ENCODE measurements around the gene TBX19.

The TBX19 gene

GRCh38 chr1:168280296-168280927 lies at the start of gene TBX19:
Gene TBX19, plus strand, starts transcription at chr1:168280877. Its CDS starts 214 bp downstream, at chr1:168281091.
- no peak within 1 kb of the TSS for H3K4me3 ChIP-seq (ENCODE audit: low read length)
- H3K4me1 ChIP-seq (ENCODE audit: control insufficient read depth, insufficient read depth, low read length), result peaks cover 6% of the 10 kb centered on the region
- no peaks in the 10 kb centered on the region for H3K27me3 ChIP-seq (ENCODE audit: control insufficient read depth, insufficient read depth, low read length)
- H3K36me3 ChIP-seq (ENCODE audit: control insufficient read depth, insufficient read depth, low read length), result no peaks in the 10 kb centered on the region
- H3K9ac ChIP-seq (ENCODE audit: low read length), result no peak within 1 kb of the TSS
- no peaks in the 10 kb centered on the region for H3K9me3 ChIP-seq (ENCODE audit: control insufficient read depth, low read length)

- Histone ChIP-seq H3K4me1 (ENCODE audit: control insufficient read depth, insufficient read depth, low read length) (peaks cover 15% of the 10 kb centered on the region), H3K27me3 (ENCODE audit: control insufficient read depth, insufficient read depth, low read length) (no peaks in the 10 kb centered on the region), H3K9me3 (ENCODE audit: control insufficient read depth, low read length) (no peaks in the 10 kb centered on the region), H3K36me3 (ENCODE audit: control insufficient read depth, insufficient read depth, low read length) (peaks cover 7% of the 10 kb centered on the region), H3K9ac (ENCODE audit: low read length) (no peak overlapping the region), H3K4me3 (ENCODE audit: low read length) (no peak overlapping the region)
Observed at GRCh38 chr1:168234846-168235547, 45.7 kb upstream of the TBX19 start.

- H3K36me3 ChIP-seq (ENCODE audit: control insufficient read depth, insufficient read depth, low read length), result peaks cover 7% of the 10 kb centered on the region
Observed at GRCh38 chr1:168235548-168235885, 45.2 kb upstream of the TBX19 start.

GRCh38 chr1:168235937-168236336 lies 44.7 kb upstream of the TBX19 start:
- peaks cover 15% of the 10 kb centered on the region for H3K4me1 ChIP-seq (ENCODE audit: control insufficient read depth, insufficient read depth, low read length)
- H3K9ac ChIP-seq (ENCODE audit: low read length), result no peak overlapping the region
- peaks cover 7% of the 10 kb centered on the region for H3K36me3 ChIP-seq (ENCODE audit: control insufficient read depth, insufficient read depth, low read length)
- H3K27me3 ChIP-seq (ENCODE audit: control insufficient read depth, insufficient read depth, low read length), result no peaks in the 10 kb centered on the region
- H3K9me3 ChIP-seq (ENCODE audit: control insufficient read depth, low read length), result no peaks in the 10 kb centered on the region
- H3K4me3 ChIP-seq (ENCODE audit: low read length), result no peak overlapping the region

More at GRCh38 chr1:168235548-168235885, 45.2 kb upstream of the TBX19 start:
- Histone ChIP-seq H3K9ac (ENCODE audit: low read length) (no peak overlapping the region), H3K9me3 (ENCODE audit: control insufficient read depth, low read length) (no peaks in the 10 kb centered on the region), H3K4me1 (ENCODE audit: control insufficient read depth, insufficient read depth, low read length) (peaks cover 15% of the 10 kb centered on the region), H3K27me3 (ENCODE audit: control insufficient read depth, insufficient read depth, low read length) (no peaks in the 10 kb centered on the region), H3K4me3 (ENCODE audit: low read length) (no peak overlapping the region)

GRCh38 chr1:168236836-168237611 lies 43.7 kb upstream of the TBX19 start:
- no peak overlapping the region for H3K4me3 ChIP-seq (ENCODE audit: low read length)
- H3K27me3 ChIP-seq (ENCODE audit: control insufficient read depth, insufficient read depth, low read length), result no peaks in the 10 kb centered on the region
- peaks cover 15% of the 10 kb centered on the region for H3K4me1 ChIP-seq (ENCODE audit: control insufficient read depth, insufficient read depth, low read length)
- no peak overlapping the region for H3K9ac ChIP-seq (ENCODE audit: low read length)
- H3K36me3 ChIP-seq (ENCODE audit: control insufficient read depth, insufficient read depth, low read length), result peaks cover 7% of the 10 kb centered on the region
- H3K9me3 ChIP-seq (ENCODE audit: control insufficient read depth, low read length), result no peaks in the 10 kb centered on the region

- Histone ChIP-seq H3K4me1 (ENCODE audit: control insufficient read depth, insufficient read depth, low read length) (peaks cover 5% of the 10 kb centered on the region), H3K9me3 (ENCODE audit: control insufficient read depth, low read length) (no peaks in the 10 kb centered on the region), H3K36me3 (ENCODE audit: control insufficient read depth, insufficient read depth, low read length) (peaks cover 5% of the 10 kb centered on the region), H3K4me3 (ENCODE audit: low read length) (no peak overlapping the region), H3K27me3 (ENCODE audit: control insufficient read depth, insufficient read depth, low read length) (no peaks in the 10 kb centered on the region), H3K9ac (ENCODE audit: low read length) (no peak overlapping the region)
Observed at GRCh38 chr1:168243198-168243597, 37.5 kb upstream of the TBX19 start.

- Histone ChIP-seq H3K27me3 (ENCODE audit: control insufficient read depth, insufficient read depth, low read length) (no peaks in the 10 kb centered on the region), H3K9ac (ENCODE audit: low read length) (no peak overlapping the region), H3K4me3 (ENCODE audit: low read length) (no peak overlapping the region), H3K36me3 (ENCODE audit: control insufficient read depth, insufficient read depth, low read length) (peaks cover 5% of the 10 kb centered on the region), H3K4me1 (ENCODE audit: control insufficient read depth, insufficient read depth, low read length) (peaks cover 5% of the 10 kb centered on the region), H3K9me3 (ENCODE audit: control insufficient read depth, low read length) (no peaks in the 10 kb centered on the region)
Observed at GRCh38 chr1:168243636-168244212, 37.0 kb upstream of the TBX19 start.

- H3K9me3 ChIP-seq (ENCODE audit: control insufficient read depth, low read length), result no peaks in the 10 kb centered on the region
- no peak overlapping the region for H3K9ac ChIP-seq (ENCODE audit: low read length)
- H3K4me1 ChIP-seq (ENCODE audit: control insufficient read depth, insufficient read depth, low read length), result peaks cover 5% of the 10 kb centered on the region
- H3K27me3 ChIP-seq (ENCODE audit: control insufficient read depth, insufficient read depth, low read length), result no peaks in the 10 kb centered on the region
- peaks cover 6% of the 10 kb centered on the region for H3K36me3 ChIP-seq (ENCODE audit: control insufficient read depth, insufficient read depth, low read length)
- H3K4me3 ChIP-seq (ENCODE audit: low read length), result no peak overlapping the region
Observed at GRCh38 chr1:168245042-168245441, 35.6 kb upstream of the TBX19 start.

GRCh38 chr1:168246506-168246905 lies 34.2 kb upstream of the TBX19 start:
- H3K9me3 ChIP-seq (ENCODE audit: control insufficient read depth, low read length), result no peaks in the 10 kb centered on the region
- H3K4me1 ChIP-seq (ENCODE audit: control insufficient read depth, insufficient read depth, low read length), result peaks cover 5% of the 10 kb centered on the region
- no peak overlapping the region for H3K9ac ChIP-seq (ENCODE audit: low read length)
- no peak overlapping the region for H3K4me3 ChIP-seq (ENCODE audit: low read length)
- peaks cover 11% of the 10 kb centered on the region for H3K36me3 ChIP-seq (ENCODE audit: control insufficient read depth, insufficient read depth, low read length)
- no peaks in the 10 kb centered on the region for H3K27me3 ChIP-seq (ENCODE audit: control insufficient read depth, insufficient read depth, low read length)

GRCh38 chr1:168252204-168252733 lies 28.4 kb upstream of the TBX19 start:
- peaks cover 4% of the 10 kb centered on the region for H3K9me3 ChIP-seq (ENCODE audit: control insufficient read depth, low read length)
- no peak overlapping the region for H3K4me3 ChIP-seq (ENCODE audit: low read length)
- H3K9ac ChIP-seq (ENCODE audit: low read length), result no peak overlapping the region
- no peaks in the 10 kb centered on the region for H3K4me1 ChIP-seq (ENCODE audit: control insufficient read depth, insufficient read depth, low read length)
- no peaks in the 10 kb centered on the region for H3K27me3 ChIP-seq (ENCODE audit: control insufficient read depth, insufficient read depth, low read length)
- peaks cover 7% of the 10 kb centered on the region for H3K36me3 ChIP-seq (ENCODE audit: control insufficient read depth, insufficient read depth, low read length)

- no peaks in the 10 kb centered on the region for H3K27me3 ChIP-seq (ENCODE audit: control insufficient read depth, insufficient read depth, low read length)
- H3K36me3 ChIP-seq (ENCODE audit: control insufficient read depth, insufficient read depth, low read length), result no peaks in the 10 kb centered on the region
- no peak overlapping the region for H3K4me3 ChIP-seq (ENCODE audit: low read length)
- H3K9me3 ChIP-seq (ENCODE audit: control insufficient read depth, low read length), result peaks cover 4% of the 10 kb centered on the region
- no peak overlapping the region for H3K9ac ChIP-seq (ENCODE audit: low read length)
- no peaks in the 10 kb centered on the region for H3K4me1 ChIP-seq (ENCODE audit: control insufficient read depth, insufficient read depth, low read length)
Observed at GRCh38 chr1:168256164-168256563, 24.5 kb upstream of the TBX19 start.

GRCh38 chr1:168257397-168257796 lies 23.3 kb upstream of the TBX19 start:
- peaks cover 4% of the 10 kb centered on the region for H3K9me3 ChIP-seq (ENCODE audit: control insufficient read depth, low read length)

More at GRCh38 chr1:168257397-168257796, 23.3 kb upstream of the TBX19 start:
- Histone ChIP-seq H3K27me3 (ENCODE audit: control insufficient read depth, insufficient read depth, low read length) (no peaks in the 10 kb centered on the region), H3K4me1 (ENCODE audit: control insufficient read depth, insufficient read depth, low read length) (no peaks in the 10 kb centered on the region), H3K4me3 (ENCODE audit: low read length) (no peak overlapping the region), H3K9ac (ENCODE audit: low read length) (no peak overlapping the region), H3K36me3 (ENCODE audit: control insufficient read depth, insufficient read depth, low read length) (no peaks in the 10 kb centered on the region)
